Rectal smooth muscle tissue (tissue), 1 donor: ENCODE results near the gene PHKB.
"Not testable (repeated sequence)": the region's sequence is repeated elsewhere in the genome, so short reads cannot be mapped to it uniquely, and the experiment has no call there.

Experiments
- H3K27ac ChIP-seq: one replicate; pipeline ENCODE4 v1.7.0; 2013; ENCODE audit warnings: low read depth, low read length, inconsistent platforms
- H3K27me3 ChIP-seq: one replicate; pipeline ENCODE4 v1.7.0; 2013; ENCODE audit warnings: low read length; ENCODE audit not compliant: control insufficient read depth, insufficient read depth
- H3K36me3 ChIP-seq: one replicate; pipeline ENCODE4 v1.7.0; 2013; ENCODE audit warnings: low read length; ENCODE audit not compliant: control insufficient read depth, insufficient read depth
- H3K4me1 ChIP-seq: one replicate; pipeline ENCODE4 v1.7.0; 2013; ENCODE audit warnings: low read length; ENCODE audit not compliant: control insufficient read depth, insufficient read depth
- H3K4me3 ChIP-seq: one replicate; pipeline ENCODE4 v1.7.0; 2013; ENCODE audit warnings: low read length
- H3K9ac ChIP-seq: one replicate; pipeline ENCODE4 v1.7.0; 2013; ENCODE audit warnings: low read length

Gene PHKB

GRCh38 chr16:47458331-47458730, 2.8 kb upstream of the PHKB start:
- Histone ChIP-seq H3K9ac (no peak overlapping the region), H3K4me1 (peaks cover 18% of the 10 kb centered on the region), H3K27ac (no peak overlapping the region)

GRCh38 chr16:47459603-47460002, 1.5 kb upstream of the PHKB start:
- Histone ChIP-seq H3K27me3 (no peaks in the 10 kb centered on the region), H3K27ac (no peak overlapping the region), H3K4me3 (peak overlapping the region; percentile 99), H3K9ac (no peak overlapping the region), H3K36me3 (peaks cover 2% of the 10 kb centered on the region), H3K4me1 (peaks cover 30% of the 10 kb centered on the region)

More at GRCh38 chr16:47458331-47458730, 2.8 kb upstream of the PHKB start:
- Histone ChIP-seq H3K27me3 (no peaks in the 10 kb centered on the region), H3K36me3 (peaks cover 5% of the 10 kb centered on the region), H3K4me3 (no peak overlapping the region)

GRCh38 chr16:47460359-47460710, 796 bp upstream of the PHKB start:
- Histone ChIP-seq H3K27me3 (no peaks in the 10 kb centered on the region), H3K36me3 (peaks cover 2% of the 10 kb centered on the region), H3K4me3 (peak overlapping the region; percentile 99), H3K9ac (peak overlapping the region; percentile 95), H3K27ac (peak overlapping the region; percentile 98), H3K4me1 (peaks cover 36% of the 10 kb centered on the region)

GRCh38 chr16:47461598-47462266, 601 bp downstream of the PHKB start:
- H3K4me3 ChIP-seq: peak overlapping the region; percentile 99
- peaks cover 41% of the 10 kb centered on the region for H3K4me1 ChIP-seq
- H3K36me3 ChIP-seq: no peaks in the 10 kb centered on the region
- peak overlapping the region; percentile 7 for H3K9ac ChIP-seq
- peak overlapping the region; percentile 98 for H3K27ac ChIP-seq
- no peaks in the 10 kb centered on the region for H3K27me3 ChIP-seq

GRCh38 chr16:47463771-47464624, 2.9 kb downstream of the PHKB start:
- Histone ChIP-seq H3K9ac (no peak overlapping the region), H3K36me3 (no peaks in the 10 kb centered on the region), H3K4me1 (peaks cover 41% of the 10 kb centered on the region), H3K4me3 (no peak overlapping the region), H3K27me3 (no peaks in the 10 kb centered on the region), H3K27ac (peak overlapping the region; percentile 11)

- H3K36me3 ChIP-seq: no peaks in the 10 kb centered on the region
- no peak overlapping the region for H3K27ac ChIP-seq
- H3K4me3 ChIP-seq: no peak overlapping the region
- H3K27me3 ChIP-seq: no peaks in the 10 kb centered on the region
- H3K4me1 ChIP-seq: peaks cover 30% of the 10 kb centered on the region
- H3K9ac ChIP-seq: no peak overlapping the region
Measured at GRCh38 chr16:47465919-47466630, 4.9 kb downstream of the PHKB start.

GRCh38 chr16:47467501-47467900, 6.4 kb downstream of the PHKB start:
- peaks cover 30% of the 10 kb centered on the region for H3K4me1 ChIP-seq
- no peak overlapping the region for H3K27ac ChIP-seq
- H3K27me3 ChIP-seq: no peaks in the 10 kb centered on the region
- H3K36me3 ChIP-seq: no peaks in the 10 kb centered on the region
- H3K9ac ChIP-seq: no peak overlapping the region
- H3K4me3 ChIP-seq: no peak overlapping the region

GRCh38 chr16:47468070-47468689, 7.0 kb downstream of the PHKB start:
- not testable (repeated sequence) for H3K27ac ChIP-seq, H3K27me3 ChIP-seq, H3K4me3 ChIP-seq, H3K9ac ChIP-seq, H3K36me3 ChIP-seq
- H3K4me1 ChIP-seq: peaks cover 25% of the 10 kb centered on the region

GRCh38 chr16:47469227-47469626, 8.1 kb downstream of the PHKB start:
- H3K36me3 ChIP-seq: no peaks in the 10 kb centered on the region
- H3K27me3 ChIP-seq: no peaks in the 10 kb centered on the region
- no peak overlapping the region for H3K9ac ChIP-seq
- H3K4me1 ChIP-seq: peaks cover 14% of the 10 kb centered on the region
- no peak overlapping the region for H3K4me3 ChIP-seq
- H3K27ac ChIP-seq: no peak overlapping the region

- Histone ChIP-seq H3K27me3 (no peaks in the 10 kb centered on the region), H3K9ac (no peak overlapping the region), H3K27ac (no peak overlapping the region), H3K4me3 (no peak overlapping the region), H3K36me3 (no peaks in the 10 kb centered on the region), H3K4me1 (peaks cover 4% of the 10 kb centered on the region)
Measured at GRCh38 chr16:47470211-47470610, 9.1 kb downstream of the PHKB start.

- Histone ChIP-seq H3K4me1 (peaks cover 3% of the 10 kb centered on the region), H3K27ac (no peak overlapping the region), H3K4me3 (no peak overlapping the region), H3K27me3 (no peaks in the 10 kb centered on the region), H3K9ac (no peak overlapping the region), H3K36me3 (no peaks in the 10 kb centered on the region)
Measured at GRCh38 chr16:47470810-47471209, 9.7 kb downstream of the PHKB start.

- H3K27me3 ChIP-seq, H3K4me3 ChIP-seq, H3K9ac ChIP-seq, H3K27ac ChIP-seq, H3K36me3 ChIP-seq, H3K4me1 ChIP-seq: not testable (repeated sequence)
Measured at GRCh38 chr16:47473004-47473403, 11.9 kb downstream of the PHKB start.
